ENCODE data around the gene NME4. TPM values are rescaled to one million over a fixed set of nuclear protein-coding genes. Genes with fewer than 3 reads are reported as not detected.
A peak's percentile ranks its signal among the peaks of the same experiment; 100 is the strongest.

Gene NME4
- total and polyA plus RNA-seq, 4 donors = 65.6 to 128 (median 88.7) TPM

GRCh38 chr16:398561-399339 is 1.8 kb downstream of the NME4 start:
- H3K4me1 ChIP-seq (ENCODE audit: control insufficient read depth in 1 of 2, insufficient read depth in 2 of 2, low read length in 2 of 2) = no peaks in the 10 kb centered on the region
- intact Hi-C loops (cut with DNase I) = loop anchor here in 1 of 2 donors (10.0 kb wide), 1 partner anchor 266 kb away; the partner anchor contains the start of gene RHOT2
- ATAC-seq (ENCODE audit: low FRiP score) (no peak), DNase-seq (no peak)
- H3K9me3 ChIP-seq (ENCODE audit: control insufficient read depth, low read length) = no peaks in the 10 kb centered on the region
- H3K36me3 ChIP-seq (ENCODE audit: control insufficient read depth in 1 of 2, insufficient read depth in 2 of 2, low read length in 1 of 2) = no peaks in the 10 kb centered on the region
- no peak overlapping the region for H3K4me3 ChIP-seq (ENCODE audit: low read length in 2 of 2)
- H3K27ac ChIP-seq (ENCODE audit: low read depth in 1 of 2, low read length in 2 of 2) = no peak overlapping the region
- 86% methylated on average over 24 of the region's 24 CpGs for WGBS, 2 donors
- no peaks in the 10 kb centered on the region for H3K27me3 ChIP-seq (ENCODE audit: control insufficient read depth in 1 of 2, insufficient read depth in 2 of 2, low read length in 1 of 2)

GRCh38 chr16:399340-400019 is 2.5 kb downstream of the NME4 start:
- H3K36me3 ChIP-seq (ENCODE audit: control insufficient read depth in 1 of 2, insufficient read depth in 2 of 2, low read length in 1 of 2) = no peaks in the 10 kb centered on the region
- no peaks in the 10 kb centered on the region for H3K27me3 ChIP-seq (ENCODE audit: control insufficient read depth in 1 of 2, insufficient read depth in 2 of 2, low read length in 1 of 2)
- ATAC-seq (ENCODE audit: low FRiP score) = no peak
- no peaks in the 10 kb centered on the region for H3K9me3 ChIP-seq (ENCODE audit: control insufficient read depth, low read length)
- intact Hi-C loops (cut with DNase I) = loop anchor here in 1 of 2 donors (10.0 kb wide), 1 partner anchor 265 kb away; the partner anchor contains the start of gene RHOT2
- WGBS, 2 donors = 85% methylated on average over 22 of the region's 22 CpGs
- no peak overlapping the region for H3K4me3 ChIP-seq (ENCODE audit: low read length in 2 of 2)
- DNase-seq = no peak
- H3K4me1 ChIP-seq (ENCODE audit: control insufficient read depth in 1 of 2, insufficient read depth in 2 of 2, low read length in 2 of 2) = no peaks in the 10 kb centered on the region
- no peak overlapping the region for H3K27ac ChIP-seq (ENCODE audit: low read depth in 1 of 2, low read length in 2 of 2)

- 63 to 78% methylated on average over 10 of the region's 10 CpGs for WGBS, 2 donors
- DNase-seq = peak in 1 of 2 donors; percentile 53
- H3K27me3 ChIP-seq (ENCODE audit: control insufficient read depth in 1 of 2, insufficient read depth in 2 of 2, low read length in 1 of 2) = no peaks in the 10 kb centered on the region
- no peak overlapping the region for H3K27ac ChIP-seq (ENCODE audit: low read depth in 1 of 2, low read length in 2 of 2)
- intact Hi-C loops (cut with DNase I) = no loop called here
- H3K9me3 ChIP-seq (ENCODE audit: control insufficient read depth, low read length) = no peaks in the 10 kb centered on the region
- no peaks in the 10 kb centered on the region for H3K36me3 ChIP-seq (ENCODE audit: control insufficient read depth in 1 of 2, insufficient read depth in 2 of 2, low read length in 1 of 2)
- H3K4me1 ChIP-seq (ENCODE audit: control insufficient read depth in 1 of 2, insufficient read depth in 2 of 2, low read length in 2 of 2) = no peaks in the 10 kb centered on the region
- no peak overlapping the region for H3K4me3 ChIP-seq (ENCODE audit: low read length in 2 of 2)
- no peak for ATAC-seq (ENCODE audit: low FRiP score)
Observed at GRCh38 chr16:400061-400591, 3.1 kb downstream of the NME4 start.

GRCh38 chr16:401468-402348 is 4.7 kb downstream of the NME4 start, which contains the start of gene DECR2:
TSS of gene DECR2 (plus strand) at chr16:401885. CDS start at chr16:401964, 79 bp downstream.
- intact Hi-C loops (cut with DNase I) = no loop called here
- H3K27me3 ChIP-seq (ENCODE audit: control insufficient read depth in 1 of 2, insufficient read depth in 2 of 2, low read length in 1 of 2) = no peaks in the 10 kb centered on the region
- no peaks in the 10 kb centered on the region for H3K4me1 ChIP-seq (ENCODE audit: control insufficient read depth in 1 of 2, insufficient read depth in 2 of 2, low read length in 2 of 2)
- WGBS, 2 donors = 1% methylated on average over 59 to 91 of the region's 91 CpGs
- DNase-seq (peak; percentile 97 to 100), ATAC-seq (ENCODE audit: low FRiP score) (peak; percentile 95)
- H3K36me3 ChIP-seq (ENCODE audit: control insufficient read depth in 1 of 2, insufficient read depth in 2 of 2, low read length in 1 of 2) = no peaks in the 10 kb centered on the region
- peak within 1 kb of the TSS; percentile 15 to 58 for H3K4me3 ChIP-seq (ENCODE audit: low read length in 2 of 2)
- peak within 1 kb of the TSS in 1 of 2 donors; percentile 8 for H3K27ac ChIP-seq (ENCODE audit: low read depth in 1 of 2, low read length in 2 of 2)
- H3K9me3 ChIP-seq (ENCODE audit: control insufficient read depth, low read length) = no peaks in the 10 kb centered on the region

- intact Hi-C loops (cut with DNase I) = no loop called here
- ATAC-seq (ENCODE audit: low FRiP score) (no peak), DNase-seq (no peak)
- H3K4me1 ChIP-seq (ENCODE audit: control insufficient read depth in 1 of 2, insufficient read depth in 2 of 2, low read length in 2 of 2) = no peaks in the 10 kb centered on the region
- no peaks in the 10 kb centered on the region for H3K9me3 ChIP-seq (ENCODE audit: control insufficient read depth, low read length)
- no peak overlapping the region for H3K4me3 ChIP-seq (ENCODE audit: low read length in 2 of 2)
- 82 to 86% methylated on average over 12 of the region's 12 CpGs for WGBS, 2 donors
- H3K36me3 ChIP-seq (ENCODE audit: control insufficient read depth in 1 of 2, insufficient read depth in 2 of 2, low read length in 1 of 2) = no peaks in the 10 kb centered on the region
- H3K27ac ChIP-seq (ENCODE audit: low read depth in 1 of 2, low read length in 2 of 2) = no peak overlapping the region
- no peaks in the 10 kb centered on the region for H3K27me3 ChIP-seq (ENCODE audit: control insufficient read depth in 1 of 2, insufficient read depth in 2 of 2, low read length in 1 of 2)
Observed at GRCh38 chr16:404971-405486, 8.0 kb downstream of the NME4 start.

GRCh38 chr16:405548-406506 is 8.8 kb downstream of the NME4 start:
- Histone ChIP-seq H3K4me3 (ENCODE audit: low read length in 2 of 2) (no peak overlapping the region), H3K27ac (ENCODE audit: low read depth in 1 of 2, low read length in 2 of 2) (no peak overlapping the region), H3K27me3 (ENCODE audit: control insufficient read depth in 1 of 2, insufficient read depth in 2 of 2, low read length in 1 of 2) (no peaks in the 10 kb centered on the region), H3K4me1 (ENCODE audit: control insufficient read depth in 1 of 2, insufficient read depth in 2 of 2, low read length in 2 of 2) (no peaks in the 10 kb centered on the region), H3K36me3 (ENCODE audit: control insufficient read depth in 1 of 2, insufficient read depth in 2 of 2, low read length in 1 of 2) (no peaks in the 10 kb centered on the region), H3K9me3 (ENCODE audit: control insufficient read depth, low read length) (no peaks in the 10 kb centered on the region)
- ATAC-seq (ENCODE audit: low FRiP score) (no peak), DNase-seq (no peak)
- intact Hi-C loops (cut with DNase I) = no loop called here
- 90 to 91% methylated on average over 25 to 27 of the region's 27 CpGs for WGBS, 2 donors

GRCh38 chr16:407253-407652 is 10.3 kb downstream of the NME4 start:
- 85 to 87% methylated on average over 16 of the region's 16 CpGs for WGBS, 2 donors
- DNase-seq (no peak), ATAC-seq (ENCODE audit: low FRiP score) (no peak)
- Histone ChIP-seq H3K36me3 (ENCODE audit: control insufficient read depth in 1 of 2, insufficient read depth in 2 of 2, low read length in 1 of 2) (no peaks in the 10 kb centered on the region), H3K4me3 (ENCODE audit: low read length in 2 of 2) (no peak overlapping the region), H3K27me3 (ENCODE audit: control insufficient read depth in 1 of 2, insufficient read depth in 2 of 2, low read length in 1 of 2) (no peaks in the 10 kb centered on the region), H3K9me3 (ENCODE audit: control insufficient read depth, low read length) (no peaks in the 10 kb centered on the region), H3K27ac (ENCODE audit: low read depth in 1 of 2, low read length in 2 of 2) (no peak overlapping the region), H3K4me1 (ENCODE audit: control insufficient read depth in 1 of 2, insufficient read depth in 2 of 2, low read length in 2 of 2) (no peaks in the 10 kb centered on the region)
- intact Hi-C loops (cut with DNase I) = no loop called here

Measured in aorta (tissue), 5 donors.